GDM1 (cell line): ENCODE data around the gene OPRM1.

Experiments
- DNase-seq: peaks from one replicate; lab custom pipeline; 2025; lab: John Stamatoyannopoulos, UW

The OPRM1 gene

DNA sequence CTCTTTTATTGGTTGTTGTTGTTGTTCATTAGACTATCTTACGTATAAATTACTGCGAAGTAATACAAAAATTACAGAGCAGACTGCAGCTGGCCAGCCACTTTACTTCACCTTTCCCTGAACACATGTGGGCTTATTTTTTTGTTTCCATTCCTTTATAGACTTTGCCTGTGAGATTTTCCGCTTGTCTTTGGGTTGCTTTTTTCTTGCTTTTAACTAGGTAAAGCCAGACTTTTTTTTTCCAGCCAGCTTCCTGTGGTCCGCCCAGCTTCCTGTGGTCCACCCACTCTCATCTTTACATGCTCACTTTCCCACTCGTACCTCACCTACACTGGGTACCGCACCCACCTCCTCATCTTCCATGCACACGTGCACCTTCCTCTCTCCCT lies 238.6 kb downstream of the OPRM1 start:
- DNase-seq, result no peak

GRCh38 chr6:154280521-154280920 lies 241.5 kb downstream of the OPRM1 start:
- DNase-seq, result no peak

DNA sequence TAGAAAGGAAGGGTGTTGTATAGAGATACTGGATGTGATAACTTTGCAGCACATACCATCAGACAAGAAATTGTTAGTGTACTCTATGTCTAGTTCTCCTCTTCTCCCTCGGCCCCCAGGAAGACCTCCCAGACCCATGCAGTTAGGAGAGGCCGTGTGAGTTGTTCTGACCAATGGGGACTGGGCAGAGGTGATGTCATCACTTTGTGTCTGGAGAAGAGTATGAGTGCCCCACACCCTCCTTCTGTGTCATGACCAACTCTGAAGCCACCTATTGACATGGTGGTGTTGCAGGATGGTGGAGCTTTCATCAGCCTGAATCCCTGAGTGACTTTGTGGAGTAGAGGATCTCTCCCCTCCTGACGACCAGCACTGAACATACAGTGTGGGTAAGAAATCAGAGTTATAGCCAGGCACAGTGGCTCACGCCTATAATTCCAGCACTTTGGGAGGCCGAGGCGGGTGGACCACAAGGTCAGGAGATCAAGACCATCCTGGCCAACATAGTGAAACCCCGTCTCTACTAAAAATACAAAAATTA lies 245.3 kb downstream of the OPRM1 start:
- no peak for DNase-seq

GRCh38 chr6:154285826-154286225 lies 246.8 kb downstream of the OPRM1 start:
- DNase-seq, result no peak

GRCh38 chr6:154289818-154290508 lies 250.9 kb downstream of the OPRM1 start:
- DNase-seq, result no peak

- no peak for DNase-seq
These were observed 253.0 kb downstream of the OPRM1 start for GRCh38 chr6:154292066-154292465.

GRCh38 chr6:154292855-154293519 lies 253.9 kb downstream of the OPRM1 start:
- DNase-seq, result no peak

- no peak for DNase-seq
These were observed 256.7 kb downstream of the OPRM1 start for GRCh38 chr6:154295733-154296132.
